Mucosa of descending colon (tissue), 3 donors: ENCODE results near the gene PIK3AP1. TPM values are rescaled to one million over a fixed set of nuclear protein-coding genes. Genes with fewer than 3 reads are reported as not detected.

Experiments used
- ATAC-seq: fragments of 200-7000 bp; cut with Tn5 transposase; one replicate; pipeline ENCODE4 v1.9.1; 2020; ENCODE audit warnings: mild to moderate bottlenecking, moderate library complexity
- DNase-seq, 3 donors: peaks; one replicate each; pipeline ENCODE4 v3.0.0-alpha.2; 2020
- H3K36me3 ChIP-seq: fragments of 200-600 bp; one replicate; pipeline ENCODE4 v1.8.0; 2021; ENCODE audit warnings: low read depth, mild to moderate bottlenecking
- H3K4me1 ChIP-seq: fragments of 200-600 bp; one replicate; pipeline ENCODE4 v1.8.0; 2021; ENCODE audit warnings: low read depth, mild to moderate bottlenecking
- H3K4me3 ChIP-seq: fragments of 200-600 bp; one replicate; pipeline ENCODE4 v1.8.0; 2021; ENCODE audit warnings: mild to moderate bottlenecking
- H3K9me3 ChIP-seq: fragments of 200-600 bp; one replicate; pipeline ENCODE4 v1.8.0; 2021; ENCODE audit warnings: mild to moderate bottlenecking
- intact Hi-C, 2 donors: fragments of 100-400 bp; cut with DNase I in 1 of 2; cut with micrococcal nuclease in 1 of 2; formaldehyde crosslinking; loops; one replicate each; pipeline versions ENCODE4 v1.11.0 to v1.11.1; 2022; cut with DNase I, micrococcal nuclease
- total RNA-seq, 3 donors: library from RNA; stranded (reverse); fragmentation: NEBNext Ultra II Directional in 2 of 3; extraction: Animal tissue kit (Norgen Biotek cat#: 25700) in 2 of 3; gene quantifications; one replicate each; pipeline versions ENCODE4 v1.2.1 to v1.2.4, GENCODE V29; 2021 to 2023
- TF ChIP-seq, protein P1 (sequence below): fragments of 200-600 bp; IDR thresholded peaks from one replicate; pipeline ENCODE4 v1.8.0; 2022; ENCODE audit warnings: antibody characterized with exemption, mild to moderate bottlenecking
- donor health status: DM: no; HTN: no; CAD: no; lungs with moderate emphysema.
- donor health status: DM: no; HTN: no; CAD: no.
- donor health status: DM: no; HTN: yes; CAD: no.

The PIK3AP1 gene
- total RNA-seq, 3 donors from 2014 or later = 10.4 to 19.8 (median 13.2) TPM

DNA sequence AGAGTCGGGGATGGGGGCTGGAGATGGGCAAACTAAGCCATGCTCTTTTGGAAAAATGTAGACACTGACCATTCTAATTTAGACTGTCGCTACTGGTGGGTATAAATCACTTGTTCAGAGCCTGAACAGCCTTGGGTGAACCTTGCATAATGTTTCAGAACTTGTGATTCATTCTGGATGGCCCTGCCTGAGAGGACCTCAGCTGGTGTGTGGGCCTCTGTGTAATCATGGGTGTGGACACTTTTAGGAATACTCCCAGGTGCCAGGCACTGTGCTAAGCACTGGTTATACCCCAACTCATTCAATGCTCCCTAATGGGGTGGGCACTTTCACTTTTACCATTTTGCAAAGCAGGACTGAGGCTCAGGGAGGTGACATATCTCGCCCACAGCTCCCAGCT, 106.7 kb downstream of the PIK3AP1 start:
- DNase-seq (no peak), ATAC-seq (peak; percentile 16)
- Histone ChIP-seq H3K9me3 (no peaks in the 10 kb centered on the region), H3K4me3 (no peak overlapping the region), H3K4me1 (peaks cover 41% of the 10 kb centered on the region), H3K36me3 (no peaks in the 10 kb centered on the region)
- intact Hi-C loops = no loop called here
- TF ChIP-seq, protein P1, sequence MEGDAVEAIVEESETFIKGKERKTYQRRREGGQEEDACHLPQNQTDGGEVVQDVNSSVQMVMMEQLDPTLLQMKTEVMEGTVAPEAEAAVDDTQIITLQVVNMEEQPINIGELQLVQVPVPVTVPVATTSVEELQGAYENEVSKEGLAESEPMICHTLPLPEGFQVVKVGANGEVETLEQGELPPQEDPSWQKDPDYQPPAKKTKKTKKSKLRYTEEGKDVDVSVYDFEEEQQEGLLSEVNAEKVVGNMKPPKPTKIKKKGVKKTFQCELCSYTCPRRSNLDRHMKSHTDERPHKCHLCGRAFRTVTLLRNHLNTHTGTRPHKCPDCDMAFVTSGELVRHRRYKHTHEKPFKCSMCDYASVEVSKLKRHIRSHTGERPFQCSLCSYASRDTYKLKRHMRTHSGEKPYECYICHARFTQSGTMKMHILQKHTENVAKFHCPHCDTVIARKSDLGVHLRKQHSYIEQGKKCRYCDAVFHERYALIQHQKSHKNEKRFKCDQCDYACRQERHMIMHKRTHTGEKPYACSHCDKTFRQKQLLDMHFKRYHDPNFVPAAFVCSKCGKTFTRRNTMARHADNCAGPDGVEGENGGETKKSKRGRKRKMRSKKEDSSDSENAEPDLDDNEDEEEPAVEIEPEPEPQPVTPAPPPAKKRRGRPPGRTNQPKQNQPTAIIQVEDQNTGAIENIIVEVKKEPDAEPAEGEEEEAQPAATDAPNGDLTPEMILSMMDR = no peak

DNA sequence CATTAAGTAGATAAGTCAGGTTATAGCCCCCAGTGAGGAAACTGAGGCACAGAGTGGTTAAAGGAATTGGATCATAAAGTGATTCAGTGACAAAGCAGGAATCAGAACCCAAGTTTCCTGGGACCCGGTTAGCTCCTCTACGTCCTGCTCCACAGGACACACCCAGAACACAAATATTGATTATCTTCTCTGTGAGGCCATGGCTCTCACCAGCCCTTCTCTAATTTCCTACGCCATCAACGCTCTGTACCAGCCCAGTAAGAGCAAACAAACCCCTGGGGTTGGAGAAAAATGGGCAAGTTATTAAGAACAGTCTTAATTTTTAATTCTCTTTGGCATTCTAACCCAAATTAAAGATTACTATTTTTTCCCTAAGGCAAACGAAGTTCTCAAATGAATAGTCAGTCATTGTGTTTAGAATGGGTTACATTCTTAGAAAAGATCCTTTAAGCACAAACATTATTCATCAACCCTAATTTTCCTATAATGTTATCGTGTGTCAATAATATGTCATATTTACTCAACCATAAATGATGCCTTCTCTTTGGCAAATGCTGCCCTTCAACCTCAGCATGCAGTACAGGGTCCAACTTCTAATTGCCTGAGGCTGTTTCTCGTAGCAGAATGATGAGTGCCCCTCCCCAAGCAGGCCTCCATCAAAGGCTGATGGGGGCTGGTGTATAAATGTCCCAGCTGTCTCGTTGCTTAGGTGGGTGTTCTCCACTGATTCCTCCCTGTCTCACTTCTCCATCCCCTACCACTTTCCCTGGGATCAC, 108.1 kb downstream of the PIK3AP1 start:
- DNase-seq = peak in 1 of 3 donors; percentile 48
- Histone ChIP-seq H3K36me3 (no peaks in the 10 kb centered on the region), H3K9me3 (no peaks in the 10 kb centered on the region), H3K4me1 (peaks cover 44% of the 10 kb centered on the region), H3K4me3 (no peak overlapping the region)
- intact Hi-C loops = no loop called here
- TF ChIP-seq, protein P1 = no peak
- peak; percentile 58 for ATAC-seq

DNA sequence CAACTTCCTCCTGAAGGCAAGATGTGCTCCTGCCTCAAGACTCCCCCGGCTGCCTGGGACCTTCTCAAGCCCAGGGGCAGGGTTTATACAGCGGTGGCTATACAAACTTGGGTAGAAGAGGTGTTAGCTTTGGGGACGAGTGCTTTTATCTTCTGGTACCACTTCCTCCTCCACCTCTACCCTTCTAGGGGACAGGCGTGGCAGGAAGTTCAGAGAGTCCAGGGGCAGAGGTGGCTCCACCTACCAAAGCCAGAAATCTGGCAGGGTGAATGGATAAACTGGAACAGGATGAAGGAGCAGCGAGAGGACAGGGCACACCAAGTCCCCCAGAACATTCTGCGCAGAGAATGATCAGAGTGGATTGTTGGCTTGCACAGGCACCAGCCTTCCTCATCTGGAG, 109.5 kb downstream of the PIK3AP1 start:
- H3K36me3 ChIP-seq = no peaks in the 10 kb centered on the region
- H3K4me1 ChIP-seq = peaks cover 44% of the 10 kb centered on the region
- ATAC-seq (peak; percentile 86), DNase-seq (peak; percentile 73 to 74 (median 74))
- H3K9me3 ChIP-seq = no peaks in the 10 kb centered on the region
- intact Hi-C loops = no loop called here
- no peak overlapping the region for H3K4me3 ChIP-seq
- TF ChIP-seq, protein P1 = no peak

DNA sequence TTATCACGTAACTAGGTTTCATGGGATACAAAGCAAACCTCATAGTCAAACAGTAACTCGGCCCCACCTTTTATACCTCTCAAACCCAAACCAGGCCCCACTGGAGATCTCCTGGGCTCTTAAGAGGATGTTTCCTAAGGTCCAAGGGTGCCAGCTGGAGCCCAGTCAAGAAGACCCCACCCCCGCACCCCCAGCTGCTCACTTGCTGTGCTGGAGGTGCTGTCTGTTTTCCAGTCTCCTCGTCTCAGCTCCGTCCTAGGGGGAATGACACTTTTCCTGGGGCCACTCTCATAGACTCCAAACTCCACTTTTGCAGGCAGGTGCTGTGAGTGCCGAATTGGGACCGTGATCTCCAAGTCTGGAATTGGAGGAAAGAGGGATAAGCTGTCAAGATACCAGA, 110.8 kb downstream of the PIK3AP1 start:
- DNase-seq (no peak), ATAC-seq (no peak)
- TF ChIP-seq, protein P1 = no peak
- H3K4me1 ChIP-seq = peaks cover 44% of the 10 kb centered on the region
- no peaks in the 10 kb centered on the region for H3K9me3 ChIP-seq
- intact Hi-C loops = no loop called here
- no peaks in the 10 kb centered on the region for H3K36me3 ChIP-seq
- H3K4me3 ChIP-seq = no peak overlapping the region

DNA sequence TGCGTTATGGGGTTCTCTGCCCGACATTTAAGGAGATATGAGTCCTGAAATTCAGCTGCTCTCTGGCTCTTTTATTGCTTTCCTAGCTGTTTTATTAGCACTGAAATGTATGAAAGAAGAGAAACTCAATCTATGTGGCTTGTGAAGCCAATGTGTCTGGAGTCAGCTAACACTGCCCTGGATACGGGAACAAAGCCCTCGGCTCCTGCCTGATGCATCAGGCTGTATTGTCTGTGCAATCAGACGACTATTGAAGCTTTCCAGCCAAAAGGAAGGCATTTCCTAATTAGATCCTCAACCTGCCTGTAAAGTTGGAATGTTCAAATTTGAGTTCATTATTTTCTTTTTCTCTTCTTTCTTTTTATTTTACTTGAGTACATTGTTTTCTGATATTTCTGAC, 111.5 kb downstream of the PIK3AP1 start:
- TF ChIP-seq, protein P1 = no peak
- DNase-seq (no peak), ATAC-seq (no peak)
- no peaks in the 10 kb centered on the region for H3K36me3 ChIP-seq
- H3K4me3 ChIP-seq = no peak overlapping the region
- H3K4me1 ChIP-seq = peaks cover 44% of the 10 kb centered on the region
- no peaks in the 10 kb centered on the region for H3K9me3 ChIP-seq
- intact Hi-C loops = no loop called here
